ENCODE data around the gene PI16. TPM values are rescaled to one million over a fixed set of nuclear protein-coding genes. Genes with fewer than 3 reads are reported as not detected.
A peak's percentile ranks its signal among the peaks of the same experiment; 100 is the strongest.

Gene PI16
- total and polyA plus RNA-seq, 2 donors from 2014 or later, result 1.7 to 3.5 TPM

DNA sequence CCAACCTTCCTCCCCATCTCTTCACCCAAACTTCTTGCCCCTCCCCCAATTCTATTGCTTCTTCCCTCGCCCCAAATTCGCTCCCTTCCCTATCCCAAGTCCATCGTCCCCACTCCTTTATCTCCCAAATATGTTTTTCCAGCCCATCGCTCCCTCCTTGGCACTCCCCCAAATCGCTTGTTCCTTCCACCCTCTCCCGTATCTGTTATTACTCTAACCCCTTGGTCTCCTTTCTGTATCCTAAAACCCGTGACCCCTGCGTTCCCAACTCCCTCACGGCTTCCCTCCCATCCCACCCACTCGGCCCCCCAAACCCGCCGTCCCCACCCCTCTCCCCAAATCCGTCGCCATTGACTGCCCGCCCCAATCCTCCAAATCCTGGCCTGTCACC, 30.9 kb downstream of the PI16 start:
- Histone ChIP-seq H3K27me3 (ENCODE audit: control insufficient read depth, insufficient read depth, low read length) (no peaks in the 10 kb centered on the region), H3K27ac (ENCODE audit: low read depth in 2 of 2, low read length in 2 of 2) (peak overlapping the region; percentile 96 to 99), H3K36me3 (ENCODE audit: control insufficient read depth in 2 of 3, insufficient read depth in 3 of 3, low read length in 3 of 3) (no peaks in the 10 kb centered on the region), H3K4me1 (ENCODE audit: control insufficient read depth in 2 of 3, insufficient read depth in 2 of 3, low read depth in 1 of 3, low read length in 3 of 3) (peaks cover 4 to 28% (median 8%) of the 10 kb centered on the region in 3 donors), H3K4me3 (ENCODE audit: low read length in 3 of 3) (peak overlapping the region; percentile 65 to 92 (median 84)), H3K9ac (ENCODE audit: low read length in 3 of 3) (peak overlapping the region; percentile 64 to 87 (median 86)), H3K9me3 (ENCODE audit: control insufficient read depth in 2 of 3, insufficient read depth in 1 of 3, low read length in 3 of 3) (no peaks in the 10 kb centered on the region)
- peak in 1 of 5 donors; percentile 44 for DNase-seq
- intact Hi-C loops (cut with DNase I), result no loop called here
- TF ChIP-seq, protein P1, sequence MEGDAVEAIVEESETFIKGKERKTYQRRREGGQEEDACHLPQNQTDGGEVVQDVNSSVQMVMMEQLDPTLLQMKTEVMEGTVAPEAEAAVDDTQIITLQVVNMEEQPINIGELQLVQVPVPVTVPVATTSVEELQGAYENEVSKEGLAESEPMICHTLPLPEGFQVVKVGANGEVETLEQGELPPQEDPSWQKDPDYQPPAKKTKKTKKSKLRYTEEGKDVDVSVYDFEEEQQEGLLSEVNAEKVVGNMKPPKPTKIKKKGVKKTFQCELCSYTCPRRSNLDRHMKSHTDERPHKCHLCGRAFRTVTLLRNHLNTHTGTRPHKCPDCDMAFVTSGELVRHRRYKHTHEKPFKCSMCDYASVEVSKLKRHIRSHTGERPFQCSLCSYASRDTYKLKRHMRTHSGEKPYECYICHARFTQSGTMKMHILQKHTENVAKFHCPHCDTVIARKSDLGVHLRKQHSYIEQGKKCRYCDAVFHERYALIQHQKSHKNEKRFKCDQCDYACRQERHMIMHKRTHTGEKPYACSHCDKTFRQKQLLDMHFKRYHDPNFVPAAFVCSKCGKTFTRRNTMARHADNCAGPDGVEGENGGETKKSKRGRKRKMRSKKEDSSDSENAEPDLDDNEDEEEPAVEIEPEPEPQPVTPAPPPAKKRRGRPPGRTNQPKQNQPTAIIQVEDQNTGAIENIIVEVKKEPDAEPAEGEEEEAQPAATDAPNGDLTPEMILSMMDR (IDR thresholded peaks at IDR 0.05; ENCODE audit: borderline replicate concordance, extremely low read depth, insufficient read depth), result no peak
- no peak for FAIRE-seq

GRCh38 chr6:36985808-36986703, 31.5 kb downstream of the PI16 start, which contains the start of gene MTCH1:
MTCH1 (minus strand) TSS chr6:36986196; CDS start chr6:36986173, 23 bp downstream.
- FAIRE-seq (no peak), DNase-seq (peak; percentile 90 to 97 (median 95))
- intact Hi-C loops (cut with DNase I), result no loop called here
- TF ChIP-seq, protein P1 (IDR thresholded peaks at IDR 0.05; ENCODE audit: borderline replicate concordance, extremely low read depth, insufficient read depth), result no peak
- H3K36me3 ChIP-seq (ENCODE audit: control insufficient read depth in 2 of 3, insufficient read depth in 3 of 3, low read length in 3 of 3), result no peaks in the 10 kb centered on the region
- H3K4me1 ChIP-seq (ENCODE audit: control insufficient read depth in 2 of 3, insufficient read depth in 2 of 3, low read depth in 1 of 3, low read length in 3 of 3), result peaks cover 4 to 24% (median 8%) of the 10 kb centered on the region in 3 donors
- H3K27ac ChIP-seq (ENCODE audit: low read depth in 2 of 2, low read length in 2 of 2), result peak within 1 kb of the TSS; percentile 96 to 99
- H3K27me3 ChIP-seq (ENCODE audit: control insufficient read depth, insufficient read depth, low read length), result no peaks in the 10 kb centered on the region
- peak within 1 kb of the TSS; percentile 65 to 92 (median 84) for H3K4me3 ChIP-seq (ENCODE audit: low read length in 3 of 3)
- H3K9me3 ChIP-seq (ENCODE audit: control insufficient read depth in 2 of 3, insufficient read depth in 1 of 3, low read length in 3 of 3), result no peaks in the 10 kb centered on the region
- peak within 1 kb of the TSS; percentile 69 to 93 (median 86) for H3K9ac ChIP-seq (ENCODE audit: low read length in 3 of 3)

DNA sequence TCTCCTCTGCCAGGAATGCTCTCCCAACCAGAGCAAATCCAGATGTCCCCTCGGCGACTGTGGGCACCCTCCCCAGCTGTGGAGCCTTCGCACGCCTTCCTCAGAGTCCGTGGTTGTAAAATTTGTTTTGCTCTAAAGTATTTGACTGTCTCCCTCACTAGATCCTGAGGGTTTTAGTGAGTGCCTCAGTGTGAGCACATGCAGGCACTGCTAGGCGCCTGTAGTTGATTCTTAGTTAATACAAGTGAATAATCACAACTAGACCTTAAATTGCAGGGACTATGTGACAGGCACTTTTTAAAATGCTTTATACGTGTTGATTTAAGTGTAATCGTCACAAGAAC, 32.1 kb downstream of the PI16 start:
- Histone ChIP-seq H3K27me3 (ENCODE audit: control insufficient read depth, insufficient read depth, low read length) (no peaks in the 10 kb centered on the region), H3K4me1 (ENCODE audit: control insufficient read depth in 2 of 3, insufficient read depth in 2 of 3, low read depth in 1 of 3, low read length in 3 of 3) (peaks cover 4 to 24% (median 8%) of the 10 kb centered on the region in 3 donors), H3K9me3 (ENCODE audit: control insufficient read depth in 2 of 3, insufficient read depth in 1 of 3, low read length in 3 of 3) (no peaks in the 10 kb centered on the region), H3K27ac (ENCODE audit: low read depth in 2 of 2, low read length in 2 of 2) (peak overlapping the region; percentile 96 to 99), H3K9ac (ENCODE audit: low read length in 3 of 3) (peak overlapping the region; percentile 54 to 93 (median 69)), H3K36me3 (ENCODE audit: control insufficient read depth in 2 of 3, insufficient read depth in 3 of 3, low read length in 3 of 3) (no peaks in the 10 kb centered on the region), H3K4me3 (ENCODE audit: low read length in 3 of 3) (peak overlapping the region; percentile 65 to 86 (median 68))
- TF ChIP-seq, protein P1 (IDR thresholded peaks at IDR 0.05; ENCODE audit: borderline replicate concordance, extremely low read depth, insufficient read depth), result no peak
- no peak for FAIRE-seq
- no peak for DNase-seq
- intact Hi-C loops (cut with DNase I), result no loop called here
